Right lung (tissue), 10 donors: ENCODE results near the gene TAS1R2. TPM values are rescaled to one million over a fixed set of nuclear protein-coding genes. Genes with fewer than 3 reads are reported as not detected.
"Not testable (repeated sequence)": the region's sequence is repeated elsewhere in the genome, so short reads cannot be mapped to it uniquely, and the experiment has no call there.

Source experiments
- DNase-seq, 2 donors: peaks; one replicate each; pipeline ENCODE4 v3.0.0-alpha.2; 2013
- long read RNA-seq, 8 donors: transcript quantifications; one replicate each; lab custom pipeline, GENCODE V29; 2026
- polyA plus RNA-seq, 5 donors: library from polyadenylated mRNA; unstranded; fragments of 120-200 nt; gene quantifications; one replicate each; pipeline versions ENCODE4 v1.2.1 to v1.2.3, GENCODE V29; 2013; ENCODE audit warnings: inconsistent platforms in 1 of 5, low replicate concordance in 1 of 5; ENCODE audit not compliant: insufficient read length in 5 of 5, insufficient read depth in 1 of 5

TAS1R2 gene
- not detected for polyA plus RNA-seq
- long read RNA-seq, donor 1 = 0 reads
- long read RNA-seq, donor 2 = 0 reads
- long read RNA-seq, donor 3 = 0 reads
- long read RNA-seq, donor 4 = 0 reads
- long read RNA-seq, donor 5 = 0 reads
- long read RNA-seq, donor 6 = 0 reads
- long read RNA-seq, donor 7 = 0 reads
- long read RNA-seq, donor 8 = 0 reads

DNA sequence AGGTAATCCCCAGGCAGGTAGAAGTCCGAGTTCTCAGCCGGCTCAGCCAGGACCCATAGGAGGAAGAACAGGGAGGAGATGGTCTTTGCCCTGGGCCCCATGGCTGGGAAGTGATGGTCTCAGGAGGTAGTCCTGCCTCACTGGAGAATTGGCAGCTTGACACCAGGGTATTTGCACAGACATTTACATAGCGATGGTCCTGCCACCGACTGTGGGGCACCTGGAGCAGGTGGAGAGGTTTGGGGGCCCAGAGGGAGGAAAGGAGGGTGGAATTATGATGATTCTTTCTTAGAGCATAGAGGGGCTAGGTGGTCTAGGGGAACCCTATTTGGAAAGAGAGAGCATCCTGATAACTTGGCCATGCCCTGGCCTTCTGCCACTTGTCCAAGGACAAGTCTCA is at the start of gene TAS1R2:
TAS1R2 (minus strand) TSS at position 101 of the 400 bp plus-strand sequence; CDS start at position 101, 0 bp downstream.
- DNase-seq = no peak

DNA sequence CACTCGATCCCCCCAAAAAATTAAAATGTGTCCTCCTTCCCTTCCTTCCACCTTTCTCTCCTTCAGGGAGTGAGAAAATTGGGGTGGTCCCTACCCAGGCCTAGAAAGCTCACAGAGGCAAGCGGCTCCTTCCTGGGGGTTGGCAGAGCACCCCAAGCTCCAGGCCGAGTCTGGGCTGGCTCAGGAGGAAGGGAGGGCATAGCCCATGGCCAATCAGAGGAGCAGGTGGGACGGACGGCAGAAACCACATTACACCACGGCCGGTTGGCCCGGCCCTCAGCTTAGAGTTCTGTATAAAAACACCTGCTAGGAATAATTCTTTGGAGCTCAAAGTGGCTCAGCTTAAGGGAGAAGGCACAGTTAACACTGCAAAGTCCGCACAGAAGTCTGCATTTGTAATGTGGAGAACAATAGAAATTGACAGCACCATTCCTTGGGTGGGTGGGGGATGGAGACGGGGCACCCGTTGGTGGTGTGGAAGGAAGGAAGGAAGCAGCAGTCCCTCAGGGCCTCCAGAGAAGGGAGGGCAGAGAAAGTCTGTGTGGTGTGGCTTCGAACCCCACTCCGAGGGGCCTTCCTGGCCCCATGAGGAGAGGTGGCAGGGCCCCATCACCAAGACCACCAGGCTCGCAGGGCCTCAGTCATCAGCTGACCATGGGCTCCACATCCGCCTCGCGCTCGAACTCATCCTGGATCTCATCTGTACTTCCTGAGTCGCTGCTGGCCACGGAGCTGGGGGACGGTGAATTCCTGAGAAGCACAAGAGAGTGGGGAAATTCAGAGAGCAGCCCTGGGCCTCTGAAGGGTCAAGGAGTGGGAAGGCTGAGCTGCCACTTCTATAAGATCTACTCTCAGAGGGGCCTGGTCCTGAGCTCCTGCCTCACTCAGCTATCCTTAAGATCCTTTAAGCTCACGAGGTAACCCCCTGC is 48.7 kb upstream of the TAS1R2 start:
- DNase-seq = no peak

DNA sequence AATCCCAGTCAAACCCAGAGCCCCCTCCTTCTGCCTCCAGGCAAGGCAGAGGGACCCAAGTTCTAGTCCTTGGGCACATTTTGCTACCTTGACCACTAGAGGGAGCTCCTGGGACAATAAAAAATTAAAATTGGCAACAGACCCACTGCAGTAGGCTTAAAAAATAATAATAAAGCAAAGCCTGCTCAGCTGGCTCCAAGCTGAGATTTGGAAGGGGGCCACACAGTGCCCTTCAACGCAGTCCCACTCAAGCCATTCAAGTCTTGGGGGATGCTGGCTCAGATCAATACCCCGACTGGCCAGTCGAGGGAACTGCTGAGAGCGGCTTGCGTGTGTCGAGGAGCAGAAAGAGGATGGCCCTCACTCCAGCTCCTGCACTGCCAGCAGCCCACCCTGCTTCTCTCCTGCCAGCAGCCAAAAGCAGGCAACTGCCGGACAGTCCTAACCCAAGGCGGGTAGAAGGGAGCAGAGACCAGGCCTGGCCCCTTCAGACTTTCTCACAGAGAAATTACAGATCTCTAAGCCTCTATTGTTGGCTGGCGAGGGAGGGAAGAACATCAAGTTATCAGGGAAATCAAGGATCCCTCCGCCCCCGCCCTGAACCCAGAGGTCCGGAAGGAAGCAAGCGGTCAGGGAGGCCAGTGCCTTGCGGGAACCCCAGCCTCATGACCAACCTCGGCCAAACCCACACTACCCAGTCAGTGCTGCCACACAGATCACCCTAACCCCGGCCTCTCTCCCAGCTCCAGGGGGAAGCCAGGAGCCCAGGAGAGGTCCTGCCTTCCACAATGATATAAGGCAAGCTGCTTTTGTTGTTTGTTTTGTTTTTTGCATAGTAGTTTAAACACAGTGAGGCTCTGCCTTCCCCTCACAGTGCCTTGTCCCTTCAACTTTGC is 47.8 kb upstream of the TAS1R2 start:
- peak; percentile 86 to 90 for DNase-seq

DNA sequence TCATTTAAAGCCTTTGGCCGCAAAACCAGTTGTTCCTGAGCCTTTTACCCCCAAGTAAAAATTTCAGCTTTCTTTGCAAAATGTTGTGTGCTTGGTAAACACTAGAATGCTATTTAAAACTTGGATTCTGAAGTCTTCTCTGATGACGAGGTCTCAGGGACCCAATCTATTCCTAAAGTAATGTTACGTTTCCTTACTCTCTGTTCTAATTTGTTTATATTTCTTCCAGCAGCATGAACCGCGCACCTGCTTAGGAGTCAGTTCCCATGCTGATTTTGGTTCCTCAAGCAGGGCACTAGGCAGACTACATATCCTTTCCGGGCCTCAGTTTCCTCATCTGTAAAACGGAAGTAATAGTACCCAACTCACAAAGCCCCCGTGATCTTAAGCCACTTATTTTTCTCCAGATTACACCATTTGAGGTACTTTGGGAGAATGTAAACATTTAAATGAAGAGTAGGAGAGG is 43.9 kb upstream of the TAS1R2 start:
- no peak for DNase-seq

DNA sequence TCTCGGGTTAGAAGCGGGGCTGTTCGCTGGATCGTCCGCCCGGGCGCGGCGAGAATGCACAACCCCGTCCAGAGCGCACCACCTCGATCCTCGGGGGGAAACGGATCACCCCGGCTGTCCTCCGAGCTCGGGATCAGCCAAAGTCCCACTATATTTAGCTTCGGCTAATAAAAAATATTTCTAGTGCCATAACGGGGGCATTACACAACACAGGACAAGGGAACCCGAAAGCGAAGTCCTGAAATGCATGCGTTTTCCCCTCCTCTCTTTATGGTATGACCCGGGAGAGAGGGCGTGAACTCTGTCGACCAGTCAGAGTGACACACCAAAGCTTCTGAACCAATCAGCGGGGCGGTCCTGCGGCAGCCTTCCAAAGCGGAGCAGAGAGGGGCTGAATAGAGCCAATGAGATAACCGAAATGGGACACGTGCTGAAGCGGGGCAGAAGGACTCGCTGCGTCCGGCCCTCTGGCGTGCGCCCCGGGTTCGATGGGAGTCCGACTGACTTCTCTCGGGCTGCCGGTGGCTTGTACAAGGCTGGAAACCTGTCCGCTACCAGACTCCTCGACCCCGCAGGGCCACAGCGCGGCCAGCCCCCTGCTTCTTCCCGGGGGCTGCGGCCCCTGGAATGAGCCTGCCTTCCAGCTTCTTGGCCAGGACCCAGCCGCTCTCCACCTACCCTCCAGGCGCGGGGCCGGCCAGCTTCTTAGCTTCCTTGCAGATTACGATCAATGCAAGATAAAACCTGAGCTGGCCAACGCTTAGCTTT is 43.2 kb upstream of the TAS1R2 start, which contains the start of gene ALDH4A1:
ALDH4A1 (minus strand) TSS at position 33 of the 768 bp plus-strand sequence; CDS start at position 1, 32 bp downstream.
- peak; percentile 96 to 97 for DNase-seq

DNA sequence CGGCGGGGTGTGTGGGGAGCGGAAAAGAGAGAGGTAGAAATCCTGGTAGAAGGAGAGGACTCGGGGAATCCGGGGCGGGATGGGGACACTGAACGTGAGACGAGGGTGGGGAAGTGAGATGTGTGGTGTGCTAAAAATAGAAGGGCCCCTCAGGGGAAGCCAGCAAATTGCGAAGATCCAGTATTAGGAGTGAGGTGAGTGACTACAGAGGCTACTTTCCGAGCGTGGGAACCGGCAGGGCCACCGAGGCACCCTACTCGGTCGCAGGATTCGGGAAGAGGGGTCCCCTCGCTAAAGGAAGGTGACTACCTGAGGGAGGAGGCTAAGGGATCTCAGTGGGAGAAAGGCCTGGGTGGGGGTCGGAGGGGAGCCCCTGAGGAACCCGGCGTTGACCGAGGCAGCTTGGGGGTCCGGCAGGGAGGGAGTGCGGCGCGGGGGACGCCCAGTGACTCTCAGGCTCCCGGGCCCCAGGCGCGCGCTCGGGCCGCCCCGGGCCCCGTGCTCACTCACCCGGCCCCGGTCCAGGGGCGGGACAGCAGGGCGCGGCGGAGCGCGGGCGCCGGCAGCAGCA is 42.6 kb upstream of the TAS1R2 start:
- no peak for DNase-seq

DNA sequence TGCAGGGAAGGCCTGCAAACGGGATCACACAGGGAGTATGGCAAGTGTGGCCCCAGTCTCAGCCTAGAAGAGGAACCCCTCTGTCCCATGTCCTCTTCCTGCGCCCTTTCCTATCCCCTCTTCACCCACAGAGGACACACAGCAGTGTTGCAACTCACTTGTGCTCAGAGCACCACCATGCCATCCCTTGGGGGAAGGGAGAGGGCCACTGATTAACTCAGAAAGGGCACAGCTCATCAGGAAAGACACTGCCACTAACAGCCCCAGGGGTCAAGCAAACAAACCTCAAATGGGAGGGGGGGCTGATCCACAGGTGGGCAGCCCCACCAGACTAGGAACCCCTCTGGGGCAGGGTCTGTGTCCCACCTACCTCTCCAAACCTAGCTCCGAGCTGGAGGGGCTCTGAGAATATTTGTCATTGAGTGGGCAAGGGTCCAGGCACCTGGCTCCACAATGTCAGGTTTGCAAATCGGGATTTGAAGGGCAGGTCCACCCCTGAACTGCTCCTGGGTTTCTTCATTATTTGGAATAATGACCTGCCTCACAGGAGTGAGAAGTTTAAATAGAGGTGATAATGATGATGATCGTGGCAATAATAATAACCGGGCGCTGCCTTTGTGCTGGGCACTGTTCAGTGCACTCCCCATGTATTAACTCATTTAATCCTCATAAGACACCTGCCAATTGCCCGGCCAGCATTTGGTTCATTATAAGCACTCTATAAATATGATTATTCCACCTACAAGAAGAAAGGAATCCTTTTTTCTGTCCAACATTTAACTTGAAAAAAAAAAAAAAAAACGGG is 41.9 kb upstream of the TAS1R2 start:
- DNase-seq = no peak

DNA sequence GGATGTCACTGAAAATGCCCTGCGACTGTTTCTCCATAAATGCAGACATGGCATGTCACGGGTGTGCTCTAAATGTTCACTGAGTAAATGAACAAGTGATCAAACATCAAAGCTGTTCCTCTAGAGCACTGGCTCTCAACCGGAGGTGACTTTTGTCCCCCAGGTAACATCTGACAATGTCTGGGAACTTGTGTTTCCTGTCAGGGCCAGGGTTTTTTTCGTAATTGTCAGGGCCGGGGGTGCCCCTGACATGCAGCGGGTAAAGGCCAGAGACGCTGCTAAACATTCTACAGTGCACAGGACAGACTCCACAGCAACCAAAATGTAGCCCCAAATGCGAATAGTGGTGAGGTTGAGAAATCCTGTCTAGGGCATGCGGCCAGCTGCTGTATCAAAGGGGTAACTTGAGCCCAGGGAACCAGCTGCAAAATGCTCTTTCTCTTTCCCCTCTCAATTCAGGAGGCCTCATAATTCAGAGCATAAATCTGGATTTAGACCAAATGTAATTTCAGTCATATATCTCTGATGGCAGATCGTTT is 40.9 kb upstream of the TAS1R2 start:
- DNase-seq = peak; percentile 60 to 64

DNA sequence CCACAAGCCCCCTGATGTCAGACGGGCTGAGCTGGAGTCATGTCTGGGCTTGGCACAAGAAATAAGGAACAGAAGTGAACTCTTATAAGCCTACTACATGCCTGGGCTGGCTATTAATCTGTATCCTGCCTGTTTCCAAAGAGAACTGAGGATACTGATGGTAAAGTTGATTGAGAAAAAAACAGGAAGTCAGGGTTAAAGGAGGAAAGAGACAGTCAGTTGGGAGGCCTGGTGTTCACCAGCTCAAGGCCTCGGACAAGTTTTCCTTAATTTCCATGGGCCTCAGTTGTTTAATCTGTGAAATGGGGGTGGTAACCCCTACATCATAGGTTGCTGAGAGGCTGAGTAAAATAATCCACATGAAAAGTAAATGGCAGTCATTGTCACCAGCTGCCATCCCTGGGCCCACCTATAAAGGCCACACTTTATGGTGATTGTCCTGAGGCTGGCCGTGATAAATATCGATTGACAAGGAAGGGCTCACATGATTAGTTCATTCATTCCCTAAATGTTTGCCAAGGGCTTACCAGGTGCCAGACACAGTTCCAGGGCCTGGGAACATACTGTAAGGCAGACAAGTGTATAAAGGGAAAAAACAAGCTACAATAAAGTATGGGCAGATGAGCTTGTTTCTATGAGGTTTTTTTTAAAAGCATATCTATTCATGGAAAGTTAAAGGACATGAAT is 40.0 kb upstream of the TAS1R2 start:
- DNase-seq = no peak

DNA sequence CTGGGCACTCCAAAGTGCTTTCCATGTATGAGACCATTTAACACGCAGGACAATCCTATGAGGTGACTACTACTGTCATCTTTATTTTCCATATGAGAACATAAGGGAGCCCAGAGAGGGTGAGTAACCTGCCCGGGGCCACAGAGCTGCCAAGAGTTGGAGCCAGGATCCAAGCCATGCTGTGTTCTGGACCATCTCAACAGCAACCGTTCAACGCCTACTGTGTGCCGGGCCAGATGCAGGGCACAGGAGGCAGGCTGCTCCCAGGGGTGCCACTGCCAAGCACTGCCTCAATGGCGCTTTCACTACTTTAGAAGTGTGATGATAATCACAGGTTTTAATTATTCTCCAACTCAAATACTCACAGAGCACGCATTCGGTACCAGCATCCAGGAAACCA is 39.1 kb upstream of the TAS1R2 start:
- DNase-seq = no peak

DNA sequence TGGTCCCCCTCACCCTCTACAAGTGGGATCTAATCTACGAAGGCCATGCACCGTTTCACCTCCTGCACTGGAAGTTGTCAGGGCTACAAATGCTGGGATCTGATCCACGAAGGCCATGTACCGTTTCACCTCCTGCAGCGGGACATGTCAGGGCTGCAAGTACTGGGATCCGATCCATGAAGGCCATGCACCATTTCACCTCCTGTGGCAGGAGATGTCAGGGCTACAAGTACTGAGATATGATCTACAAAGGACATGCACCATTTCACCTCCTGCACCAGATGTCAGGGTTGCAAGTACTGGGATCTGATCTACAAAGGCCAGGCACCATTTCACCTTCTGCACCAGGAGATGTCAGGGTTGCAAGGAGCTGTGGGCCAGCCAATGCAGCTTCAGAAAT is 35.9 kb upstream of the TAS1R2 start:
- no peak for DNase-seq

DNA sequence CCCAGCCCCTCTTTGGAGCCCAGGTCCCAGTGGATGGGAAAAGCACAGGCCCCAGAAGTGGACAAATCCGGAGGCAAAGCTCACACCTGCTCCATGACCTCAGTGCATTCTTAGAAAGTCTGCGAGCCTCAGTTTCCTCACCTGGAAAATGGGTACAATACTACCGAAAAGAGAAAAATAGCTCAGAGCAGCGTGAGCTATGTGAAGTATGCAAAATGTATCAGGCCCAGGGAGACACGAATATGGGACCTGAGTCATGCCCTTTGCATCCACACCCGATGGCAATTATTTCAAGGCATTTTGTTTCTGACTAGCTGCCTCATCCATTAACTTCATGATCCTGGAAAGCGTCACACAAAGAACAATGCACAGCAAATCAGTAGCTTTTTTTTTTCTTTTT is 33.7 kb upstream of the TAS1R2 start:
- no peak for DNase-seq

DNA sequence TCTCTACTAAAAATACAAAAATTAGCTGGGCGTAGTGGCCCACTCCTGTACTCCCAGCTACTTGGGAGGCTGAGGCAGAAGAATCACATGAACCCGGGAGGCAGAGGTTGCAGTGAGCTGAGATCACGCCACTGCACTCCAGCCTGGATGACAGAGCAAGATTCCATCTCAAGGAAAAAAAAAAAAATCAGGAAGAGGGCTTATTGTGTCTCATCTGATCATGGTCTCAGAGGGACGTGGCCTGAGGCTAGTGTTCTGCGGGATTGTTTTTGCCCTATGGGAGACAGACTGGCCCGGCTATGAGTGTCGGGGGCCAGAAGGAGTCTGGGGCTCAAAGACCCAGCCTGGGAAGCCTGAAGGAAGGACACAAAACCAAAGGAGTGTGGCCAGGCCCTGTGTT is 32.4 kb upstream of the TAS1R2 start:
- DNase-seq = not testable (repeated sequence)

DNA sequence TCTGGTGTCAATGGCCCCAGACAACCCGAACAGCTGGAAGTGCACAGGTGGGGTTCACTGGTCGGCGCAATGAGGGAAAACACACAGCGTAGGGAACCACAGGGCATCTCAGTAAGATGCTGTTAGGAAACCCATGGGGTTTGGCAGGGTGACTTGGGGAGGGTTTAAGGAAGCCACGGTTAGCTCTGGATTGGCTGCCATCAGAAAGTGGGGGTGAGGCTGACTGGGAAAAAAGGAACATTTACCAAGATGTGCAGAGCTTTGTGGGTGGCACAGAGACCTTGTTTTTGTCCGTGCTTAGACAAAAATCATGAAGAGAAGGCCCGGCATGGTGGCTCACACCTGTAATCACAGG is 31.9 kb upstream of the TAS1R2 start:
- no peak for DNase-seq

DNA sequence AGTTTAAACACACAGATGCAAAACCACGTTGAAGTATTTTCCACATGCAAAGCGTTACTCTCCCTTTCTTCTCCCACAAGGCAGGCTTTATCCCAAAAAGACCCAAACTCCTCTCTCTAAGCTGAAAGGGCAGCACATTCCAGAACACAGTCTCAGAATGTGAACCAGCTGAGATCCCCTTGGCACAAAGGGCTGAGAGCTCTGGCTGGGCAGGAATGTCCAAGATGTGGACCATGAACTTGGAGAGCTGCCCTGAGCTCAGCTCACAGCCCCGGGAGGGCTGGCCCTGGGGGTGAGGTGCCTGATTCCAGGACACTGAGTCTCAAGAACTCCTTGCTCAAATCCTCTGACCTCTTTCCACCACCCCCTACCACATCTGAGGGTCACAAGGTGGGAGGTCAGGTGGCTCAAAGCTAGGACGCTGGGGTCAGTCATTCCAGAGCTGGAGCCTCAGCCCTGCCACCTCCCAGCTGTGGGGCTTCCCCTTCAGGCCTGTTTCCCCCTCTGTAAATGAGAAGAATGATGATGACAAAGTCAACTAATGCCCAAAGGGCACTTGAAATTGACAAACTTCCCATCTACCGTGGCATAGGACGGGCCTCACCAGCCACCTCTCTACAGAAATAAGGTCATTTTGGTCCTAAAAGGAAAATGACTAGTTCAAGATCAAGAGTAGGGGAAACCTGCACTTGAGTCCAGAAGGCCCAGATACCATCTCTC is 31.4 kb upstream of the TAS1R2 start:
- DNase-seq = no peak

DNA sequence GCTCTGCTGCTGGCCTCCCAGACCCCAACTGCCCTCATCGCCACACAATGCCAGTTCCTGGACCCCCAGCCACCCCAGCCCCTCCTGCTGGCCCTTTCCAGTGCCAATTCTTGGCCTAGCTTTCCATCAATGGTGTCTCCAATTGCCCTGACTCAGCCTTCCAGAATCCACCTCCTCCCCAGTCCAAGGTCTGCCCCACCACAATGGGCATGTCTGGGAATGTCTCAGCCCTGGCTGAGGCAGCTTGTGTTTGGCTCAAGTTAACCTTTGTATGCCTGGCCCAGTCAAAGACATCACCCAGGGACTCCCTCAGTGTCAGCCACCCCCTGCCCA is 26.5 kb upstream of the TAS1R2 start:
- DNase-seq = no peak

DNA sequence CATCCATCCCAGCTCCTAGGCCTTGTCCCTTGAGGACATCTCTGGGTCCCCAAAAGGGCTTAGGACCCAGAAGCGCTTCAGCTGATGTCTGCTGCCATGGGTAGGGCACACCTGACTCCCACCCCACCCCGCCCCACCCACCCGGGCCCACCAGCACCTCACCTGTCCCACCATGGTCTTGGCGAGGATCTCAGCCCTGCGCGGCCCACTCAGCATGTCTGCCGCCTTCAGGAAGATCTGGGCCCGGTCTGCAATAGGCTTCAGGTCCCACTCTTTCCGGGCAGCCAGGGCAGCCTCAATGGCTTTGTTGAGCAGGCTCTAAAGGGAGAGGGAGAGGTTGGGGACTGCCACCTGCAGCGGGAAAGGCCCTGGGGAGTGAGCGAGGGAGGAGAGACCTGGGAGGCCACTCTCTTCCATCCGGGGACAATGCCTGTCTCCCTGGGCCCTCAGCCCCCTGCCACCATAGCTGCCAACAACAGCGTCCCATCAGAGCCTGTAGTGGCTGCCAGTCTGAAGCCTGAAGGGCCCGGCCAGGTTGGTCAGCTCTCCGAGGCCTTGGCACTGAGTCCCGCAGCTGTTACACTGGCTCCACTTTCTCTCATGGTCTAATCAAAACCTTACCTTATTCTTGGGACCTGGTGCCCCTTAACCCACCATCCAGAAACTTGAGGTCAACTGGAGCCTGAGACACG is 26.0 kb upstream of the TAS1R2 start:
- no peak for DNase-seq

DNA sequence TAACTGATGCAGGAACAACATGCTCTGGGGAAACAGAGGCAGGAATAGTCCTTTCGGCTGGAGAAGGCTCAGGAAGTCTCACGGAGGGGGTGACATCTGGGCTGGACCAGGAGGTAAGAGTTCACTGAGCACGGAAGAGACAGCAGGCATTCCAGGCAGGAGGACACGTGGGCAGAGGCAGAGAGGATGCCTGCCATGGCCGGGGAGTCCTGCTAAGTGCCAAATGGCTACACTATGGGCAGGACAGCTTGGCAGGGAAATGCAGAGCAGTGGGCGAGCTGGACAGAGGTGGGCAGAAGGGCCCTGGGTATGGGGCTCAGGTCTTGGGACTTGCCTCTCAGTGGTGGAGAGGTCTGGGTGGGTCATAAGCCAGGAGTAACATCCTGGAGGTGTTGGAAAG is 25.3 kb upstream of the TAS1R2 start:
- no peak for DNase-seq
